ENCODE measurements around the gene ANO2. TPM values are rescaled to one million over a fixed set of nuclear protein-coding genes. Genes with fewer than 3 reads are reported as not detected.

Gene ANO2
- total RNA-seq, 3 donors from 2014 or later = not detected

GRCh38 chr12:5571115-5571514, 373.9 kb downstream of the ANO2 start:
- Mint-ChIP-seq H3K9me3 (no peaks in the 10 kb centered on the region), H3K4me1 (ENCODE audit: low read depth) (no peaks in the 10 kb centered on the region), H3K36me3 (ENCODE audit: insufficient read depth) (no peaks in the 10 kb centered on the region), H3K4me3 (no peak overlapping the region), H3K27me3 (ENCODE audit: low read depth) (peaks cover 4% of the 10 kb centered on the region)
- ATAC-seq (no peak), DNase-seq (no peak)

- H3K36me3 Mint-ChIP-seq (ENCODE audit: insufficient read depth) = no peaks in the 10 kb centered on the region
Measured at GRCh38 chr12:5570416-5570815, 374.6 kb downstream of the ANO2 start.

GRCh38 chr12:5568325-5568981, 376.6 kb downstream of the ANO2 start:
- Mint-ChIP-seq H3K4me3 (no peak overlapping the region), H3K27me3 (ENCODE audit: low read depth) (peaks cover 4% of the 10 kb centered on the region), H3K4me1 (ENCODE audit: low read depth) (no peaks in the 10 kb centered on the region), H3K9me3 (no peaks in the 10 kb centered on the region), H3K36me3 (ENCODE audit: insufficient read depth) (no peaks in the 10 kb centered on the region)
- DNase-seq (no peak), ATAC-seq (no peak)

More at GRCh38 chr12:5570416-5570815, 374.6 kb downstream of the ANO2 start:
- H3K27me3 Mint-ChIP-seq (ENCODE audit: low read depth) = peaks cover 4% of the 10 kb centered on the region
- DNase-seq (no peak), ATAC-seq (no peak)
- no peak overlapping the region for H3K4me3 Mint-ChIP-seq
- H3K4me1 Mint-ChIP-seq (ENCODE audit: low read depth) = no peaks in the 10 kb centered on the region
- H3K9me3 Mint-ChIP-seq = no peaks in the 10 kb centered on the region

- H3K27me3 Mint-ChIP-seq (ENCODE audit: low read depth) = peaks cover 4% of the 10 kb centered on the region
- no peaks in the 10 kb centered on the region for H3K4me1 Mint-ChIP-seq (ENCODE audit: low read depth)
- H3K4me3 Mint-ChIP-seq = no peak overlapping the region
- DNase-seq = no peak
- no peak for ATAC-seq
- no peaks in the 10 kb centered on the region for H3K9me3 Mint-ChIP-seq
- no peaks in the 10 kb centered on the region for H3K36me3 Mint-ChIP-seq (ENCODE audit: insufficient read depth)
Measured at GRCh38 chr12:5567016-5567725, 377.9 kb downstream of the ANO2 start.

- no peaks in the 10 kb centered on the region for H3K4me1 Mint-ChIP-seq (ENCODE audit: low read depth)
- H3K9me3 Mint-ChIP-seq = no peaks in the 10 kb centered on the region
- peaks cover 2% of the 10 kb centered on the region for H3K27me3 Mint-ChIP-seq (ENCODE audit: low read depth)
- no peak for DNase-seq
- ATAC-seq = no peak
- no peak overlapping the region for H3K4me3 Mint-ChIP-seq
- no peaks in the 10 kb centered on the region for H3K36me3 Mint-ChIP-seq (ENCODE audit: insufficient read depth)
Measured at GRCh38 chr12:5565933-5566599, 379.0 kb downstream of the ANO2 start.

- H3K36me3 Mint-ChIP-seq (ENCODE audit: insufficient read depth) = no peaks in the 10 kb centered on the region
- H3K4me3 Mint-ChIP-seq = no peak overlapping the region
- no peak for DNase-seq
- ATAC-seq = no peak
- H3K4me1 Mint-ChIP-seq (ENCODE audit: low read depth) = no peaks in the 10 kb centered on the region
- H3K27me3 Mint-ChIP-seq (ENCODE audit: low read depth) = peaks cover 2% of the 10 kb centered on the region
- no peaks in the 10 kb centered on the region for H3K9me3 Mint-ChIP-seq
Measured at GRCh38 chr12:5562581-5562980, 382.5 kb downstream of the ANO2 start.

GRCh38 chr12:5561846-5562245, 383.2 kb downstream of the ANO2 start:
- Mint-ChIP-seq H3K36me3 (ENCODE audit: insufficient read depth) (no peaks in the 10 kb centered on the region), H3K9me3 (no peaks in the 10 kb centered on the region), H3K4me1 (ENCODE audit: low read depth) (no peaks in the 10 kb centered on the region), H3K4me3 (no peak overlapping the region), H3K27me3 (ENCODE audit: low read depth) (peaks cover 2% of the 10 kb centered on the region)
- ATAC-seq = no peak
- DNase-seq = no peak

GRCh38 chr12:5561057-5561456, 384.0 kb downstream of the ANO2 start:
- DNase-seq (no peak), ATAC-seq (no peak)
- Mint-ChIP-seq H3K4me3 (no peak overlapping the region), H3K4me1 (ENCODE audit: low read depth) (no peaks in the 10 kb centered on the region), H3K9me3 (no peaks in the 10 kb centered on the region), H3K27me3 (ENCODE audit: low read depth) (peaks cover 5% of the 10 kb centered on the region), H3K36me3 (ENCODE audit: insufficient read depth) (no peaks in the 10 kb centered on the region)

GRCh38 chr12:5560265-5560664, 384.8 kb downstream of the ANO2 start:
- Mint-ChIP-seq H3K9me3 (no peaks in the 10 kb centered on the region), H3K36me3 (ENCODE audit: insufficient read depth) (no peaks in the 10 kb centered on the region), H3K4me3 (no peak overlapping the region), H3K4me1 (ENCODE audit: low read depth) (no peaks in the 10 kb centered on the region), H3K27me3 (ENCODE audit: low read depth) (peaks cover 5% of the 10 kb centered on the region)
- DNase-seq = no peak
- no peak for ATAC-seq

- Mint-ChIP-seq H3K4me3 (no peak overlapping the region), H3K9me3 (no peaks in the 10 kb centered on the region), H3K36me3 (ENCODE audit: insufficient read depth) (no peaks in the 10 kb centered on the region), H3K27me3 (ENCODE audit: low read depth) (peaks cover 5% of the 10 kb centered on the region), H3K4me1 (ENCODE audit: low read depth) (no peaks in the 10 kb centered on the region)
- ATAC-seq (no peak), DNase-seq (no peak)
Measured at GRCh38 chr12:5557906-5558305, 387.2 kb downstream of the ANO2 start.

- Mint-ChIP-seq H3K9me3 (no peaks in the 10 kb centered on the region), H3K4me3 (no peak overlapping the region), H3K27me3 (ENCODE audit: low read depth) (peaks cover 5% of the 10 kb centered on the region), H3K4me1 (ENCODE audit: low read depth) (no peaks in the 10 kb centered on the region), H3K36me3 (ENCODE audit: insufficient read depth) (no peaks in the 10 kb centered on the region)
- ATAC-seq (no peak), DNase-seq (no peak)
Measured at GRCh38 chr12:5556946-5557673, 387.9 kb downstream of the ANO2 start.

GRCh38 chr12:5556033-5556614, 388.9 kb downstream of the ANO2 start:
- Mint-ChIP-seq H3K9me3 (no peaks in the 10 kb centered on the region), H3K36me3 (ENCODE audit: insufficient read depth) (no peaks in the 10 kb centered on the region), H3K4me3 (no peak overlapping the region), H3K27me3 (ENCODE audit: low read depth) (peaks cover 10% of the 10 kb centered on the region), H3K4me1 (ENCODE audit: low read depth) (no peaks in the 10 kb centered on the region)
- ATAC-seq (no peak), DNase-seq (no peak)

- Mint-ChIP-seq H3K9me3 (no peaks in the 10 kb centered on the region), H3K4me3 (no peak overlapping the region), H3K27me3 (ENCODE audit: low read depth) (peaks cover 10% of the 10 kb centered on the region), H3K4me1 (ENCODE audit: low read depth) (no peaks in the 10 kb centered on the region), H3K36me3 (ENCODE audit: insufficient read depth) (no peaks in the 10 kb centered on the region)
- no peak for ATAC-seq
- no peak for DNase-seq
Measured at GRCh38 chr12:5554711-5555110, 390.3 kb downstream of the ANO2 start.

GRCh38 chr12:5549011-5549410, 396.0 kb downstream of the ANO2 start:
- no peaks in the 10 kb centered on the region for H3K4me1 Mint-ChIP-seq (ENCODE audit: low read depth)
- no peak for DNase-seq
- no peaks in the 10 kb centered on the region for H3K36me3 Mint-ChIP-seq (ENCODE audit: insufficient read depth)
- H3K9me3 Mint-ChIP-seq = peaks cover 6% of the 10 kb centered on the region
- no peak overlapping the region for H3K4me3 Mint-ChIP-seq
- peaks cover 16% of the 10 kb centered on the region for H3K27me3 Mint-ChIP-seq (ENCODE audit: low read depth)
- no peak for ATAC-seq
